Activated T-cell treated with anti-CD3 and anti-CD28 coated beads, Interleukin-2, amount 50 U/mL, for 1 hour (primary cell): ENCODE measurements around the gene NBPF11.
"Not testable (repeated sequence)": the region's sequence is repeated elsewhere in the genome, so short reads cannot be mapped to it uniquely, and the experiment has no call there.

ENCODE experiments used
- DNase-seq: peaks from one replicate; pipeline ENCODE4 v3.0.0-alpha.2; 2020

NBPF11 gene, protein sequence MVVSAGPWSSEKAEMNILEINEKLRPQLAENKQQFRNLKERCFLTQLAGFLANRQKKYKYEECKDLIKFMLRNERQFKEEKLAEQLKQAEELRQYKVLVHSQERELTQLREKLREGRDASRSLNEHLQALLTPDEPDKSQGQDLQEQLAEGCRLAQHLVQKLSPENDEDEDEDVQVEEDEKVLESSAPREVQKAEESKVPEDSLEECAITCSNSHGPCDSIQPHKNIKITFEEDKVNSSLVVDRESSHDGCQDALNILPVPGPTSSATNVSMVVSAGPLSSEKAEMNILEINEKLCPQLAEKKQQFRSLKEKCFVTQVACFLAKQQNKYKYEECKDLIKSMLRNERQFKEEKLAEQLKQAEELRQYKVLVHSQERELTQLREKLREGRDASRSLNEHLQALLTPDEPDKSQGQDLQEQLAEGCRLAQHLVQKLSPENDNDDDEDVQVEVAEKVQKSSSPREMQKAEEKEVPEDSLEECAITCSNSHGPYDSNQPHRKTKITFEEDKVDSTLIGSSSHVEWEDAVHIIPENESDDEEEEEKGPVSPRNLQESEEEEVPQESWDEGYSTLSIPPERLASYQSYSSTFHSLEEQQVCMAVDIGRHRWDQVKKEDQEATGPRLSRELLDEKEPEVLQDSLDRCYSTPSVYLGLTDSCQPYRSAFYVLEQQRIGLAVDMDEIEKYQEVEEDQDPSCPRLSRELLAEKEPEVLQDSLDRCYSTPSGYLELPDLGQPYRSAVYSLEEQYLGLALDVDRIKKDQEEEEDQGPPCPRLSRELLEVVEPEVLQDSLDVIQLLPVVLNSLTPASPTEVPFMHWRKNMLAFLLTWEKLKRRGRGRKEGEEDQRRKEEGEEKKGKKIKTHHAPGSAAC

GRCh38 chr1:148151911-148152656 lies at the start of gene NBPF11:
TSS of gene NBPF11 (minus strand) at chr1:148152281. CDS start at chr1:148127003, 25,278 bp downstream.
- peak; percentile 81 for DNase-seq

DNA sequence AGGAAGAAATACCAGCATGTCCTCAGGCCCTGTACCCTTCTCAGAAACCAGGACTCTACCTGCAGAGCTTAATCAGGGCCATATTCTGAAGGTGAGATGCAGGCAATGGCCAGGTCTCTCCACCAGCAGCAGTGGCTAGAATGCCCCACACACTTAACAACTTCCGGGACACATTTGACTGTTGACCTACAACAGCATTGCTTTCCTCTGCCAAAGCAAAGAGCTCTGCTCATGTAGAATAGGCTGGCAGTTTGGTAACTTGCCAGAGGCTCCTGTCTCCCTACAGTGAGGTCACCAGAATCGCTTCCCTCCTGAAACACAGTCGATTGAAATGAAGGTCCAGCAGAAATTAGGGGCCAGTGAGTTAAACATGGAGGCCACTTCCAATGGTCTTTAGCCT lies 45.3 kb upstream of the NBPF11 start:
- DNase-seq = not testable (repeated sequence)

DNA sequence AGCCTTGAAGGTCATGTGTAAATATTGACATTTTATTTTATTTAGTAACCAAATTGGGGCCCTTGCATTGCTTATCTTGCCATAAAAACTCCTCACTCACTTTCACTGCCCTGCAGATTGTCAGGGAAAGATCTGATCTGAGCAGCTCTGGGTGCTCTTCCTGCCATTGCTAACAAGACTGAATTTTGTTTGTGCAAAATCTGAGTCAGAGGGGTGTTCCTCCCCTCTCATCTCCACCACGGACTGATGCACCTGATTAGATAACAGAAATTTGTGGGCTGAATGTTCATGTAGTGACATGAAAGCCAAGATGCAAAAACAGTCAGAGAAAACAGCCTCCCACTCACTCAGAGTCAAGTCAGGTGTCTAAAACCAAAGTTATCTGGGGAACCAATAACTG lies 44.9 kb upstream of the NBPF11 start:
- DNase-seq = not testable (repeated sequence)

- DNase-seq = not testable (repeated sequence)
Observed at GRCh38 chr1:148195115-148195514, 43.0 kb upstream of the NBPF11 start.

GRCh38 chr1:148188768-148189167 lies 36.7 kb upstream of the NBPF11 start:
- not testable (repeated sequence) for DNase-seq

GRCh38 chr1:148178682-148179081 lies 26.6 kb upstream of the NBPF11 start:
- DNase-seq = not testable (repeated sequence)

DNA sequence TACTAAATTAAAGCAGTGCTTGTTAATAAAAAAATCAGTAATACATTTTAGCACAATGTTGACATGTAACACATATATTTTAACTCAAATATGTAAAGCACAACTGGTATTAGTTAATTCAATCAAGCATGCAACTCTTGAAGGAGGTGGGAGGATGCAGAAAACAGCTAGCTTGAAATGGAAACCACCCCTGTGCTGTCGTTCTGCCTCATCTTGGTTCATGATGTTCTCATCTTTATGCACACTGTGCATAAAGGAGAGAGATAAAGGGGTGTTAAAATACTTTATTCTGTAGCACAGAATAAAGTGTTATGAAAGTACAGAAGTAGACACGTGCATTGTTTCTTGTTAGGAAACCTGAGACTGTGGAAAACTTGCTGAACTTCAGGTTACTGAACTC lies 23.3 kb upstream of the NBPF11 start:
- not testable (repeated sequence) for DNase-seq

DNA sequence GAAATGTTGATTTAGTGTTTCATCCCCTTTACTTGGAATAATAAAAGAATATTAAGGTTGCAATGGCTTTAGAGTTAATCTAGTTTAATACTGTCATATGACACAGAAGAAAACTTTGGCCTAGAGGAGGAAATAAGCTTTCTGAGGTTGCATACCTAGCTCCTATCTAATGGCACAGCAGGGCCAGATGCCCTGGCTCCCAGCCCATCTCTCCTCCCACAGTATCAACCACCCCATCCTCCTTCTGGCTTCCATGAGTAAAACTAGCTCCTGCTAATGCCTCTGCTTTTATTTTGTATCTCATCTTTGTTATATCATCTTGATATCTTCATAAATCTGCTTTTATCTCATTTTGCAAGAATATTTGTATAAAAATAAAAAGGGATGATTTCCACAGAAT lies 19.9 kb upstream of the NBPF11 start:
- not testable (repeated sequence) for DNase-seq

- no peak for DNase-seq
Observed at GRCh38 chr1:148166558-148167492, 14.7 kb upstream of the NBPF11 start.

GRCh38 chr1:148162363-148162762 lies 10.3 kb upstream of the NBPF11 start:
- DNase-seq = no peak

DNA sequence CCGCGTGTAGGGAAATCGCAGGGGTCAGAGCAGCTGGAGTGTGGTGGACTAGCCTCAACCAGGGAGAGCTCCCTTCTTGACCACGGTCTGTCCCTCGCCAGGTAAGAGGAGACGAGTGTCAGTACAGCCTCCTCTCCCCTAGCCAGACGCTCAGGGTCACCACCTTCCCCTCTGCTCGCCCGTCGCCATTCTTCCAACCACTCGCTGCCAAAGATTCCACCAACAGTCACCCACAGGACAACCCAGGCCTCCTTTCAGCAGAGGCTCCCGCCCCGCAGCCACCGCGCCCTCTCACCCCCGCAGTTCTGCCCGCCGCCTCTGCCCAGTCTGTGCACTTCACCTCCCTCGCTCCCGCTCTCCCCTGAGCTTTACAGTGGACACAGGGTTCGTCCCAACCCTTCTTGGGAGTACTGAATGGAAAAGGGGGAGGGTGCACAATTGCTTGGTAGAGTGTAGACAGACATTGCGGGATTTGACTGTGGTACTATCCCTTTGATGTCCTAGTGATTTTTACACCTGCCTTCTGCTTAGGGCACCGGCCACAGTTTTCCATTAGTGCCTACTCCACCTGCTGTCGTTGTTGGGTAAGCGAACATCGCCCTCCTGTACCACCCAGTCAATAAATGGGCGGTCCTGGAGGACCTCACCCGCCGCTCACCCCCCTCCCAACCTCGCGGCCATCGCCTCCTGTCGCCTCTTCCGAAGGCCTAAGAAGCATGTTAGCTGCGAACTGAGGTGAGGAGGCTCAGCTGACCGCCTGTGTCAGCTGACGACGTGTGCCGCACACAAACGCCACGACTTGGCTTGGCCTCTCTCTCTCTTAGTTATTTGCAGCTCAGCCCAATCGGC lies 9.2 kb upstream of the NBPF11 start:
- no peak for DNase-seq

- DNase-seq = no peak
Observed at GRCh38 chr1:148160343-148161052, 8.4 kb upstream of the NBPF11 start.

DNA sequence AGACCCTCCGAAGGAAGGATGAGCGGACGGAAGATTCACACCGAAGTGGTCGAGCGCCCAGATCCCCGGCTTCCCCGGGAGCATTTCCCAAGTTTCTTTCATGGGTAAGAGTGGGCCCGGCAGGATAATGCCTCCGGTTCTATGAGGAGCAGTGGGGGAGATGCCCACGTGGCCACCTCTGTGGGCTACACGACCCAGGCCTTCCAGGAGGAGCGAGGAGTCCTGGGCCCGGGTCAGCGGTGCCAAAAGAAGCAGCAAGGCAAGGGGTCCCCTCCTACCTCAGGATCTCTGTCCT lies 7.9 kb upstream of the NBPF11 start:
- no peak for DNase-seq

DNA sequence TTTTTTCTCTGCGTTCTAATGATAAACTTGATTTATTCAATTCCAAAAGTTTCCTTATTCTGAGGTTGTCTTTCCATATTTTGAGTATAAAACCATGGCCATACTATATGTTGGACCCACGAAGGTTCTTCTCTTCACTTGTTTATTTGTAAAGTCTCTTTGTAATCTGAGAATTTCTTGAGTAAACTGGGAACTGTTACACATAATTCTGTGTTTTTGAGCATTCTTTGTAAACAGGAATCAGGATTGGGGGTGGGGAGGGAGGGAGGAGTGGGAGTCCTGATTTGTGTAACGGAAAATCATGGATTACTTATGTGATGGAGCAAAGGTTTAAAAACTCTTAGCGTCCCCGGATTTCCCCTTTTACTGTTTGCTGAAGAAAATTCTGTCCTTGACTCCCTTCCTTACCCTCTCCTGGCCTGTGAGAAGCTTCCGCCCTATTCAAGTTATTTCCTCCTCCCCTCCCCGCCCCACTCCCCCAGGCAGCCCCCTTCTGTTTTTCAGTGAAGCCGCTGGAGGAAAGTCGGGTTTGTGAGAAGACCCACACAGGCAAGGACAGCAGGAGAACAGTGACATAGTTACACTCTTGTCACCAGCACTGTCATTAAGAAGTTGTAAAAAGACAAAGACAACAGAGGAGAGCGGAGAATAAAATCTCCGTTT lies 6.4 kb upstream of the NBPF11 start:
- DNase-seq = no peak

GRCh38 chr1:148157803-148158202 lies 5.7 kb upstream of the NBPF11 start:
- not testable (repeated sequence) for DNase-seq

DNA sequence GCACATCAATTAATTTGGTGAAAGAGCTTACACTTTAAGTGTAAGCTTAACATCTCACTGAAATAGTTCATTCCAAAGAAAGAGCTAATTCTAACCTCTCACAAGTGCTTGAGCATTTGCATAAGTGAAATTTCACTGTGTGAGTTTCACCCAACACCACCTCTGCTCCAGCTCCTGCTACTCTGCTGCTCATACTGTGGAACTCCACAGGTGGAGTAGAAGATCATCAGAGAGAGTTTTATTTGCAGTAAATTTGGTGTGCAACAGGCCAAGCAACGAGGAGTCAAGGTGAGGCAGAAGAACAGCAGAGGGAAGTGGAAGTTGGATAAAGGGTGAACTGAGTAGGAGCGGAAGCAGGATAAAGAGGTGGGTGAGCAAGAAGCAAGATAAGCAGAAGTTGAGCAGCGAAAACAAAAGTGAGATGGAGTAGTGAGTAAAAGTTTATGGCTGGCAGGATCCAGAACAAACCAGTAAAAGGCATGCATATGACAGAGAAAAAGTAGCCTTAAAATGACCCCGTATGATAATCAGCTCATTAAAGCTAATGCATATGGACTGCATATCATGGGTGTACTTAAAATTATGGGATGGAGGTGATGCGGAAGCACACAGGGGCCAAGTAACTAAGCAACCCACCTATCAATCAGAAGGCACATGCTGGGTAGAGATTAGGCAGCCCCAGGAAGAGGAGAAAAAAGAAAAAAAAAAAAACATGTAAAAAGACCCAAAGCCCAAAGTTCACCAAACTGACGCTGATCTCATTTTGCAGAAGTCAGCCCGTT lies 3.6 kb upstream of the NBPF11 start:
- not testable (repeated sequence) for DNase-seq

DNA sequence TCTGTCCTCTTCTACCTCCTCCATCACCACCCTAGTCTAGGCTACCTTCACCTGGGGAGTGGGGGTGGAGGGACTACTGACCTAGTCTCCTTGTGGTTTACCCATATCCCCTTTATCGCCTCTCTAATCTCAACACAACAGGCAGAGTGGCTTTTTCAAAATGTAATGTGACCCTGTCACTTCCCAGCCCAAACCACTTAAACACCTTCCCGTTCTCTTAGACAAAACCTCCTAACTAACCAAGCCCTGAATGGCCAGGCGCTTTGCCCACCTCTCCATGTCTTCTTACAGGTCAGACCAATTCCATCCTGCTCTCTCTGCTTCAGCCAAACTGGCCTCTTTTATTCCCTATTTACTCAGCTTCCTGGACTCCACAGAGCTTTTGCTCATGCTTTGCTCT lies 714 bp upstream of the NBPF11 start:
- not testable (repeated sequence) for DNase-seq

DNA sequence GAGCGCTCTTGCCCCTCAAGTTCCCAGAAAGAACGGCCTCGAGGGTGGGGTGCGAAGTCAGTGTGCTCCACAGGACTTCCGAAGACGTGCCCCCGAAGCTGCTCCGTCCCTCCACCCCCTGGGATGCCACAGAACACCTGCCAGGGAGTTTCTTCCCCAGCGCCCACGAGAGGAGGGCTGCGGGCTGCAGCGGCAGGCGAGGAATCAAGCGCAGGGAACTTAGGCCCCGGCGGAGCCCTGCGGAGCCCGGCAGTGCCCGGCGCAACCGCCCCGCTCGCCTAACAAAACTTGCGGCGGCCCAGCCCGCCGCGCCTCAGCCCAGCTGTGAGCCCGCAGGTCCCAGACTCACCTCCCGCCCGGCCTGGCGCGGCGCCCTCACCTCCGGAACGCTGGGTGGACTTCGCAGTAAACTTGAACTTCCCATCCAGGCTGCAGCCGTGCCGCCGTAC lies 686 bp downstream of the NBPF11 start:
- peak; percentile 48 for DNase-seq

- DNase-seq = not testable (repeated sequence)
Observed at GRCh38 chr1:148150945-148151344, 1.1 kb downstream of the NBPF11 start.
